HG02678 (cell line): ENCODE results near the gene WWOX.

Source experiments
- ATAC-seq: cut with Tn5 transposase; IDR thresholded peaks from one replicate; pipeline ENCODE4 v1.9.1; 2021; ENCODE audit warnings: mild to moderate bottlenecking, moderate library complexity; ENCODE audit not compliant: unreplicated experiment

The WWOX gene

DNA sequence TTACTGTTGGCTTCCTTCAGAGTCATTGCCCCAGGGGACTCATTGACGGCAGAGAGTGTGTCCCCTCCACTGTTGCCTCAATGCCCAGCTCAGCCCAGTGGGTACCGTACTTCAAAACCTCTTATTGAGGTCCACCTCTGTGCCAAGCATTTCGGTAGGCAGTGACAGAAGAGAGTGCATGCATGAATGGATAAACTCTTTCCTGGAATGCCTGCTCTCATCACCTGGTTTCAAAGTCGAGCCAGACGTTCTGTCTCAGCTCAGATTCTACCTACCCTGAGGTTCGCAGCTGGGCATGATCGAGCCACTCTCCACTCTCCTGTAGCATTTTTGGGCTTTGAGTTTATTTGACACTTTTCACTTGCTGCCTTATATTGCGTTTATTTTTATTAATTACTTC is 854.1 kb downstream of the WWOX start:
- no peak for ATAC-seq

DNA sequence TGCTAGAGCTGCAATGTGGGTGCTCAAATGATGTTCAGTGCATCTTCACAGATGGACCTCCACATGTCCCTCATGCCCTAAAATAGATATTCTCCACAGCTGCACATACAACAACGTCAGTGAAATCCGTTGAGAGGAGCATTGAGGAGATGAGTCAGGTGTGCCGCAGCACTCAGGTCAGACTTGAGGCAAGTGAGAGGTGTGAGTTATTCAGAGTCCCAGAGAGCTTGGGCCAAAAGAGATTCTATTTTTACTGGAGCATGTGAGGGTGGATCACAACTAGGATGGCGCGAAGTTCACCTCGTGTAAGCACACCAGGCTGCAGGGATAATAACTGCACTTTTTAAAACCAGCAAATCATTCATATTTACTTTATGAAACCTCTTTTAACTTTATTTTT is 855.8 kb downstream of the WWOX start:
- no peak for ATAC-seq

DNA sequence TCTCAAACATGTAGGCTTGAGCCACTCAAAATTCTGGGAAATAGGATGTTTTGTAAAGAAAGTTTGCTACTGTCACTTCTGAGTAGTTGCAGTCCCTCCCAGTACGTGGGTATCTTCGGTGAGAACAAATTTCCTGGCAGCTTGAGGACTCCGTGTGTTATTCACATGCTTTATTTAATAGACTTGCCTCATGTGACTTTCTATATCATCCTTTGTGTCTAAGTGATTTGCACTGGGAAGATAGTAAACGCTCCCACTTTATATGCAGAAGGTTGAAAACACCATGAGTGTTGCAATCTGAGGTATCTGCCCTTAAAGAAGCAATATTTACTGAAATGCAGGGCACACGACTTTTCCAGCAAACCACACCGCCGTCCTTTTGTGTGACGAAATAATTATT is 857.4 kb downstream of the WWOX start:
- no peak for ATAC-seq

DNA sequence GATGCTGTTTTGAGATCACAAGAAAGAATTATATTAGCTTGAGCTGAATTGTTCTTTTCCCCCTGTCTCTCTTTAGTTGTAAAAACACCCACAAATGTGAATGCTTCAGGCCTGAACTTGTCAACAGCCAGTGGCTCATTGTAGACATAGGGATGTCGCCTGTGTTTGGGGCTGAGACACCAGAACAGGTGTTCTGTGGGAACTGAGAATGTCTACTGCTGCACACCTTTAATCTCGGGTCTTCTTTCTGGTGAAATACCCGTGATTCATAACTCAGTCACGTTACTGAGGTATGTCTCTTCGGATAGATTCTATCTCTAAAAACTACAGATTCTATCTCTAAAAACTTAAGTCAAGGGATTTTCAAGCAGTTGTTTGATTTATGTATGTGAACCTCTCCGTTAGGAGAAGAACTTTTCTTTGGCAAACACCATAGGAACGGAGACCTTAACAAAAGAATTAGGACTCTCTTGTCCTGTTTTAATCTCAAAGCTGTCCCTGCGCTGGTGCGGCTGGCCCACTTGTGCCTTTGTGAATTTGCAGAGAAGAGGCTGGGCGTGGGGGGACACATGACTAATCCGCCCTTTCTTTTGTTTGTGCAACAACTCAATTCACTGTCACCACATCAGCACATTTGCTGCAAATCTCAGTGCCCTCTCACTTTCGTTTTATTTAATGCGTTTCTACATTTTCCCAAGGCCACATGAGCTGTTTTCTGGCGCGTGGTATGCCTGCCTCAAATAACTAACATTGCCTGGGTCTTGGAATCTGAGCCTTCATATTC is 858.1 kb downstream of the WWOX start:
- peak; percentile 54 for ATAC-seq

DNA sequence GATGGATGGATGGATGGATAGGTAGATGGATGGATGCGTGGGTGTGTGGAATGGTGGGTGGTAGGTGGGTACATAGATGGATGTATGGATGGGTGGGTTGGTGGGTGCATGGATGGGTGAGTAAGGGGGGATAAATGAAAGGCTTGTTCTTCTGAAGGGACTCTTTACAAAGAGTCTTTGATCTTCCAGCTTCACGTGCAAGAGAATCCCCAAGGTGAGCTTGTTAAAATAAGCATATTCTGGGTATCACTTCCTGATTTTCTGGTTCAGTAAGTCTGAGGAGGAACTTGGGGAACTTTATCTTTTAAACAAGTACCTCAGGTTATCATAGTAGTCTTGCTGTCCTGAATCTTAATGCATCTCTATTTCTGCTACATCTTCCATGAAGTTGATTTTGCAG is 862.0 kb downstream of the WWOX start:
- ATAC-seq: peak; percentile 47

DNA sequence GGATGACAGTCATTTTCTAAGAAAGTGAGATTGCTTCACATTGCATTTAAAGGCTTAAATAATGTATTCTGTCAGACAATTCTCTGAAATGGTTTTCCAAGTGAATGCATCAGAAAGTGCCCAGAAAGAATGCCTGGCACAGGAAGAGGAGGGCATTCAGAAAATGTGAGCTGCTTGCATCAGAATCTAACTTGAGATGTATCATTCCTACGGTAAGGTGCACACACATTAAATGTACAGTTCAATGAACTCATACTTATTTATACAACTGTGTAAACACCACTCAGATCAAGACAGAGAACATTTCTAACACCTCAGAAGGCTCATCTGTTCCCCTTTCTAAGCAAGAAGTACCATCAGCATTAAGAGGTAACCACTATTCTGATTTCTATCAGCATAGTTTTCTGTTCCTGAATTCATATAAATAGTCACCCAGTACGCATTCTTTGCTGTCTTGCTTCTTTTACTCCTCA is 863.0 kb downstream of the WWOX start:
- peak; percentile 87 for ATAC-seq

DNA sequence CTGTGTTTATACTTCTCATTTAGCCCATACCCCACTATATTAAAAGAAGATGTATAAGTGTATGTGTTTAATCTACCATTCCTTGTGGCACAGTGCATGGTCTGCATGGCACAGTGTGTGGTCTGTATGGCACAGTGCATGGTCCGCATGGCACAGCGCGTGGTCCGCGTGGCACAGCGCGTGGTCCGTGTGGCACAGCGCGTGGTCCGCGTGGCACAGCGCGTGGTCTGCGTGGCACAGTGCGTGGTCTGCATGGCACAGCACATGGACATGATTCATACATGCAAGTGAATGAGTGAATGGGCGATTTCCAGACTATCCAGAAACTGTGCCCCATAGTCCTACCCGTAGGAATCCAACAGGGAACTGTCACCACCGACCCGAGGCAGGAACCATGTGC is 868.5 kb downstream of the WWOX start:
- ATAC-seq: no peak

DNA sequence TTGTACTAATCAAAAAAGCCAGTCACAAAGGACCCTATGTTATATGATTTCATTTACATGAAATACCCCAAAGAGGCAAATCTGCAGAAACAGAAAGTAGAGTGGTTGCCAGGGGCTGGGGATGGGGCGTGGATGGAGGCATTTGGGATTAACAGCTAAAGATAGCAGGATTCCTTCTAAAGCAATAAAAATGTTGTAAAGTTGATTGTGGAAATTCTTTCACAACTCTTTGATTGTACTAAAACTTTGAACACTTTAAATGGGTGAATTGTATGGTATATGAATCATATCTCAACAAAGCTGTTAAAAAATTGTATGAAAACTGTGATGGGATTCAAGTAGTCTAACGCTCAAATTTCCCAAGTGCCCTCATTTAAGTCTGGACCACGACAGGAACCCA is 870.3 kb downstream of the WWOX start:
- no peak for ATAC-seq

DNA sequence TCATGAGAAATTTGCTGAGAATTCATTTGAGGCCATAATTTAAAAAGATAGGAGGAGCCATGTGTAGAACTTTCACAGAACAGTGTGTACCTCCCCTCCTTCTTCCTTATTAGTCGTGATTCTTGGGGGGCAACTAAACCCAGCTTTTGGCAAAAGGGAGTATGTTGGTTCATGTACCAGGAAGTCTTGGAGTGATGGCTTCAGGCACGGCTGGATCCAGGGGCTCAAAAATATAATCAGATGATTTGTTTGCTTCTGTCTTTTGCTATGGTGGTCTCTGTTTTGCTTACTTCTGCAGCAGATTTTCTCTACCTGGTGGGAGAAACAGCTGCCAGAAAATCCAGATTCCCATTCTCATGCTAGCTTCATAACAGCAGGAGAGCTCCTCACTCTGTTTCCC is 871.2 kb downstream of the WWOX start:
- no peak for ATAC-seq

DNA sequence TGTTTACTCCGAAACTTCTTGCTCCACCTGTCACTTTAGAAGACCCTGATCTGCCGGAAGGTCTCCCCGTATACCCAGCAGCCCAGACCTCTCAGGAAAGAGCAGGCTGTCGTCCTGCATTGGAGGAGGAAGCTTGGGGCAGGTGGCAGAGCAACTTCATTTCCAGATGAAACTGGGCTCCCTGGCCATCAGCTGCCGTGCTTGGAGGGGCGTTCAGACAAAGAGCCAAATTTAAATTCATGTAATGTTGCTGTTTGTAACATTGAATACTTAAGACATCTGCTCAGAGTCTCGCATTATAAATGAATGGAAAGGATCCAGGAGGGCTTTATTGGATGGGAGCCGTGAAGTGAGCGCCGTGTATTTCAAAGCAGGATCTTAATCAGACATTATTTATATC is 872.6 kb downstream of the WWOX start:
- ATAC-seq: no peak

DNA sequence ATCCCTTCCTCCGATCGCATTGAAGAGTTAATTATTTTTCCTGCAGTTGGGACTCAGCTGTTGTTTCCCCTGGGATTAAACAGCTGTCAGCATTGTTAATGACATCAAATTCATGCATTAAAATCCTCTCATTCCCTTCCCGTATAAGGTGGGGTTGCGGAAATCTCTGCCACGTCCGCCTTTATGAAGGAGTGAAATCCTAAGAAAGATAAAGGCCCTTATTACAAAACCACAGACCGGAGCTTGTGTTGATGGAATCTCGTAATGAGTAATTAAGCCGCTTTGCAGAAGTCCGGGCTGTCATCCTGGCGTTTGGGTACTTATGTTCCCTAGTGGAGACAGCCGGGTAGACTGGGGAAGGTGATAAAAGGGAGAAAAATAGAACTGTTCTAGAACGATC is 873.5 kb downstream of the WWOX start:
- no peak for ATAC-seq

DNA sequence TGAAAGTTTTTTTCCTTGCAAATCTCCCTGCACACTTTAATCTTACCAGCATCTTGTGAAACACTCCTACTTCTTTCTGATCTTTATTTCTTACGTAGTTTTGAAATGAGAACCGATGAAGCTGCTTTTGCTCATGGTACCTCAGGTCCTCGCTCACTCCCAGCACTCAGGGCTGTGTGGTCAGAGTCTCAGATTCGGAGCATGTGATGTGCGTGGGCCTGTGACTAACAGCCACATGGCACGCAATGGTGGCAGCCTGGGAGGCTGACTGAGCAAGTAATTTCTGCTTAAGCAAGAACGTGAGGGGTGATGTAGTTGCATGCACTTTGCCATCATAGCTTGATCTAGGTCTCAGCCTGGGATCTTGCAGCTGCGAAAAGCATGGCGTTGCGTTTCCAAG is 876.8 kb downstream of the WWOX start:
- no peak for ATAC-seq

DNA sequence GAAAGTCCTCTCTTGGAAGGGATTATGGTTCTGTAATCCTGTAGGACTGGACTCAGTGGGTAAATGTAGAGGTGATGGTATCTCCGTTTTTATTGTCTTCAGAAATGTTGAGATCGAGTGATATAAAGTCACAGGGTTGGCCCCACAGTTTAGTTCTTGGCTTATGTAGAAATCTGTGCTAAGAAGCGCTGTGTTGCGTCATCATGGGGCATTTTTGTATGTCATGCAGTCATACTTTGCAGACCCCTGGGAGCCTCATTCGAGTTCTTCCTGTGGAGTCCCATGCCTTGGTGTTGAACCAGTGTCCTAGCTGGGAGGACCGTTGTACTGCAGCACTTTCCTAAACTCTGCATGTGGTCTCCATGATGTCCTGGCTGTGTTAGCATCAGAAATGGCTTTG is 881.4 kb downstream of the WWOX start:
- ATAC-seq: no peak

DNA sequence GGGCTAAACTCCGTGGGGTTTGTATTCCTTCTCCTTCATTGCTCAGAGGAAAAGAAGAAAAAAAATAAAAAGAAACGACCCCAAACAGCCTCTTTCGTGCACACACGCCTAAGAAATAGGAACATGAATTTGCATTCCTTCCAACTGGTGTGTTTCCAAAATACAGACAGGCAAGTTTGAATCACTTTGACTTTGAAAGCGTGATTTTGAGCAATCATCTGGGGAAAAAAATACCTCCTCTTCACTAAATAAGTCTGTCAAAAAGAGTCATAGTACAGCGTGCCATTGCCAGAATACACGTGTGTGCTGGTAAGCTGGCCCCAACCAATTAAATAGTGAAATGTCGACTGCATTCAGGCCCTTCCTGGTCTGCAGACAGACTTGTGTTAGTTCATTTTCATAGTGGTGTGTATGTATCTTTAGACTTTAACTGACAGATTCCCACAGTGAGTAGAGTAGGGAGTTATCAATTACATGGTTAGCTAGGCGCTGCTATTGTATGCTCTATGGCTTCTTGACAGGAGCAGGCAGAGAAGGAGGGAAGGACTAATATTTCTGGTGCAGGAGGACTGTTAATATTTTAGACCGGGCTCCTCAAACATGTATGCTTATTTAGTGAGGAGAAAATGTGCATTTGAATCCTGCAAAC is 882.8 kb downstream of the WWOX start:
- no peak for ATAC-seq

DNA sequence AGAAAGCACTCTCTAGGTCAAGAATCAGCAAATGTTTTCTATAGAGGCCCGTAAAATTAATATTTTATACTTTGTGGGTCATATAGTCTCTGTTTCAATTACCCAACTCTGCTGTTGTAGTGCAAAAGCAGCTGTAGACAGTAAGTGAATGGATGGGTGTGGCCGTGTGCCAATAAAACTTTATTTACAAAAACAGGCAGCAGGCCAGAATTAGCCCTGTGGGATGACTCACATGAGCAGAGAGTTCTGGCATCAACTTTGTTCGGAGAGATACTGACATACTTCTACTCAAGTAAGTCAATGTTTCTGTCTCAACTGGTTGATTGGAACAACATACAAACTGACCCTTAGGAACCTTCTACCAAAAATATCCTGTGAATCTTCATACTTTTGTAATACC is 884.9 kb downstream of the WWOX start:
- no peak for ATAC-seq

DNA sequence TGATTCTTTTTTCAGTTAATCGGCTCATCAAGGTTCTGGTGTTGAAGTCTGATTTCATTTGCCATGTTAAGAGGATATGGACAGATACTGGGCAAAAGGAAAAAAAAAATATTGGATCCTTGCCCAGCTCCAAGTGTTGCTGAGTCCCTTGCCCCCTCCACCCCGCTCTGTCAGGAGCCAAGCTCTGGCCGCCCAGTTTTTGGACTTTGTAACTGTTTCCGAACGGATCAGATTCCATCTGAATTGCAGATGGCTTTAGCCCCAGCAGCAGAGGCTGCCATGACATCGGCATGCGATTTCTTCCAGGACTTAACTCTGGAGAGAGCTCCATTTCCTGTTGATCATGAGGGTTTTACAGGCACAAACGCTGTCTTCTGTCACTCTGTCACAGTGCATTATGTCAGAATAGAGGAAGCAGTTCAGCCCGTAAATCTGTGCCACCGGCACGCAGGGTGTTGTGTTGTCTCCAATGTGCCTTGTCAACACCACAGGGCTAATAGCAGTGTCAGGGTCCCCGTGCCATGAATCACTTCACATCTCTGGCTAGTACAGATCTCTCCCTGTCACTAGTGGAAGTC is 885.5 kb downstream of the WWOX start:
- no peak for ATAC-seq

DNA sequence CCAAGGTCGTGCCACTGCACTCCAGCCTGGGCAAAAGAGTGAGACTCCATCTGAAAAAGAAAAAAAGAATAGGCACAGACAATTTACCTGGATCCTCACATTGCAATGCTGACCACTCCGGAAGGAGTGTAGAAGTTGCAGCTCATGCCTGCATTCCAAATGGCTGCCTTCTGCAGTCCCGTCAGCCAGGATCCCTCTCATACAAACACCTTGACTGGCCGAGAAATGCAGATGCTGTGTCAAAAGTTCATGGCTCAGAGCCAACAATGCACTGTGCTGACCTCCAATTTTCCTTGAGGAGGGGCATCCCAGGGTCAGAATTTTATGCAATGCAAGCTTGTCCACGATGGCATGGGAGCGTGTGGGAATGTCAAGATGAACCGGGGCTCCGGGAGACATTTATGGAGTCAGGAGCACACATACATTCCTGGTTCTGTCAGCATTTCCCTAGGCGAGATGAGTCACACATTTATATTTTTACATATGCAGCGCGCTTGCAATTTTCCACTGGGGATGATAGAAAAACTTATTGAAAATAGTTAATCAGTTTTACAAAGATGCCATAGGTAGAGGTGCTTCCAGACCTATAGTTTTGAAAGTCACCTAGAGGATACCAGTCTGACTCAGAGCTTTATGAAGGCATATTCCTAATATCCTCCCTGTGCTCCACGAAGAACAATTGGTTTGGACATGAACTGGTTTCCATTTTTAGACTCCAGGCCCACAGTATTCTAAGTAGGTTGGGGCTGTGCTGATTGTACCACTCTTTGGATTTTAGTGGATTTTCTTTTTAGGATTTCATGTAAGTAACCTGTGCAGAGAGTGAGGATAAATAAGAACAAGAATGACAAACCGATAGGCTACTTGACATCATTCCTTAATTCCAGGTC is 886.5 kb downstream of the WWOX start:
- ATAC-seq: no peak

DNA sequence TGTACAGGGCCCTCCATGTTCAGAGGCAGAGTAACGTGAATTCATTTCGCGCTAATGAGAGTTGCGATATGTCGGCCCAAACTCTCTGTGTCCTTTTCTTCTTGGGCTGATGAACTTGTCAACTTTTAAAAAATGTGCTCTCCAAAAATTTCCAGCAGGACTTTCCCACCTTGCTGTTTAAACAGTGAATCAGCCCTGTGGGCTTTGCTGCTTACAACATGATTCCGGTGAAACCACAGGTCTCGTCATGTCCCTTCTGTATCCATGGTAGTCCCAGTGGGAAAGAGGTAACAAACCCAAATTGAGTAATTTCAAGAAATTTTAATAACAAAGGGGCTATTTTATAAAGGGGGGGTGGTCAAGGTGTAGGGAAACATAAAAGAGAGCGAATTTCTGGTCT is 888.2 kb downstream of the WWOX start:
- ATAC-seq: no peak

DNA sequence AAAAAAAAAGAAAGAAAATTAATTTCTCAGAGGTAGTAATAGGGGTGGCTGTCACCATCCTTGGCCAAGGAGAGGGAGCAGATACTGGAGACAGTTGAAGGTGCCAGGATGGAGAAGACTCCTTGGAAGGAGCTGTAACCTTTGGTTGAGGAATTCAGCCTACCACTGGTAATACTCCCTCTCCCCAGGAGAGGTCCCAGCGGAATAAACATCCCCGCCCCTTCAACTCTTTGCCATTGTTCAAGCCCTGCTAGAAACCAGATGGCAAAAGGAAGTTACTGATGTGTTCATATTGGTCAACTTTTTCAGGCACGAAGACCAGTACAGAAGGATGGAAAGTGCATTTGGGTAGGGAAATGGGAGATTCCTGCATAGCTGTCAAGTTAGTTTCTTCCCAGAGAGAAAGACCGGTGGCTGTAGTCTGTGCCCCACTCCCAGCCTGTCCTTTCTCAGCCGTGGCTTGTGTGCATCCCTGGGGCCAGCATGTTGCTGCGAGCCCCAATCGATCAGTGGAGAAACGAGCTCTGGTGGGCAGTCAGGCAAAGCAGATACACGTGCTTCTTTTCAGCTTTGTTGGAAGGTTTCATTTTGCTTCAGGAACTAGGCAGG is 889.0 kb downstream of the WWOX start:
- no peak for ATAC-seq

DNA sequence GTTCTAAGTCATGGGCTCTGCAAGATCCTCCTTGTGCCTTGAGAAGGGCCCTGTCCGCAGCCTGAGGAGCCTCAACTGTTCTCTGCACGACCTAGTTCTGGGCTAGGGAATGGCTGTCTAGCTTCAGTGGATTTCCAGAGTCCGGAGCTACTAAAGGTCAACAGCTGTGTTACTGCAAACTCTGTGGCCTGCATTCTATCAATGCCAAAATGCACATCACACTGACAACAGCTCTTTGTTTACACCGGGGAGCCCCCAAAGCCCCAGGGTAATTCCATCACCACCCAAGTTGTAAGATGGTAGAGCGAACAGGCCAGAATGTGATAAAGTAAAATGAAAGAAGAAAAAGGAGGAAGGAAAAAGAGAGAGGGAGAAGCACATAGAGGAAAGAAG is 890.9 kb downstream of the WWOX start:
- peak; percentile 31 for ATAC-seq

DNA sequence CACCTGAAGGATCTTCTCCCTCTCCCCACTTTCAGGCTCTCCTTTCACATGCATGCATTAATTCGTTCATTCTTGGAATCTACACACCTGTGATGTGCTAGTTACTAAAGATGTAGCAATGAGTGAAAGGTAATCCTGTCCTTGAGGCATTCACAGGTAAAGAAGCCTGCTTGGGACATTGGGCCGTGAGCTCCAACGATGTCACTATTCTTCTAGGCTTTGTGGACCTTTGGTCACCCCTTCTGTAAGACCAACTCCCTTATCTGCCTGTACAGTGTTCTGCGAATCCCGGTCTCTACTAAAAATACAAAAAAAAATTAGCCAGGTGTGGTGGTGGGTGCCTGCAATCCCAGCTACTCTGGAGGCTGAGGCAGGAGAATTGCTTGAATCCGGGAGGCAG is 892.5 kb downstream of the WWOX start:
- no peak for ATAC-seq
